HUES48 (cell line): ENCODE measurements around the gene LSG1.

Experiments used
- H3K27ac ChIP-seq: one replicate; pipeline ENCODE4 v1.7.0; 2013; ENCODE audit warnings: low read depth, low read length, inconsistent platforms
- H3K27me3 ChIP-seq: 2 replicates; pipeline ENCODE4 v1.6.1; 2013; ENCODE audit warnings: mild to moderate bottlenecking, low read length; ENCODE audit not compliant: control insufficient read depth, insufficient read depth
- H3K36me3 ChIP-seq: 2 replicates; pipeline ENCODE4 v1.6.1; 2013; ENCODE audit warnings: low read length; ENCODE audit not compliant: control insufficient read depth, insufficient read depth
- H3K4me1 ChIP-seq: 2 replicates; pipeline ENCODE4 v1.6.1; 2013; ENCODE audit warnings: mild to moderate bottlenecking, low read length; ENCODE audit not compliant: control insufficient read depth, insufficient read depth
- H3K4me3 ChIP-seq: 2 replicates; pipeline ENCODE4 v1.5.1; 2013; ENCODE audit warnings: mild to moderate bottlenecking, low read depth, low read length
- H3K9ac ChIP-seq: 2 replicates; pipeline ENCODE4 v1.6.1; 2013; ENCODE audit warnings: mild to moderate bottlenecking, low read depth, low read length, moderate library complexity
- H3K9me3 ChIP-seq: 2 replicates; pipeline ENCODE4 v1.6.1; 2013; ENCODE audit warnings: low read length; ENCODE audit not compliant: control insufficient read depth, insufficient read depth

The LSG1 gene

DNA sequence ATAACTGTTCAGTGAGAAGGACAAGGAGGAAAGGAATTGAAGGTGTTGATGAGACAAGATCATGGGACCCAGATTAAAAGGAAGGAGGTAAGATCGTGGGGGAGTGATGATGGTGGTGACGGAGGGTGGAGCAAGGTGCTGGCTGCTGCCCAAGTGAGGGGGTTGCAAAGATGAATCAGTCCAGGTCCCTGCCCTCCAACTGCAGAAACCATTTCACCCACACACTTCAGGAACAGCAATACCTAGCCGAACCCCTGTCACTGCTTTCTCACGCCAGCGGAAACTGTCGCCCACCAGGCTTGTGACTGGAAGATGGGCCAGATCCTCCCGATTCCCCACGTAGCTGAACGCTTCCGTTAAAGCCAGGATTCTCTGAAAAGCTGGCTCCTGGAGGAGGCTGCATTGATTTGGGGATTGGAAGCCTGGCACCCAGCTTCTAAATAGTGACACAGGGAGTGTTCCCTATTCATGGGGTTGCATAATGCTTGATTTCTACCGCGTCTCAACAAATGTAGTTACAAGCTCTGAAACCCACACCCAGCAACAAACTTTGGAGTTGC, 3.2 kb upstream of the LSG1 start:
- Histone ChIP-seq H3K9ac (no peak overlapping the region), H3K9me3 (no peaks in the 10 kb centered on the region), H3K27me3 (no peaks in the 10 kb centered on the region; the same call in 1 of the 2 replicates), H3K27ac (no peak overlapping the region), H3K4me1 (peaks cover 7% of the 10 kb centered on the region), H3K36me3 (peaks cover 2% of the 10 kb centered on the region; the same call in 1 of the 2 replicates), H3K4me3 (no peak overlapping the region)

DNA sequence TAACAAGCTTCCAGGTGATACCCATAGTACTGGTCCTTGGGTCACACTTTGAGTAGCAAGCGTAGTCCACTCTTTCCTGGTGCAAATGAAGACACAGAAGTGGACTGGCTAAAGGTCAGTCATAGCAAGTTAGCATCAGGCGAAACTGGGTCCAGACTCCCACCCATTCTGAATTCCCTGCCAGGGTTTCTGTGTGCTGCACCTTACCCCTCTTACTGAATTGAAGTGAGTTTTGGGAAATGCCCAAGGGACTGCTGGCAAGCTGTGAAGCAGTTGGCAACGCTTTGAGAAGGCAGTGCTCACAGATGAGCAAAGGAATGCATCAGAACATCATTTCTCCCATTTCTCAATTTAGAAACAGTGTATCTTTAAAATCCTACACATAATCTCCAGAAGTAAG, 1.8 kb upstream of the LSG1 start:
- H3K4me3 ChIP-seq = no peak overlapping the region
- peaks cover 7% of the 10 kb centered on the region for H3K4me1 ChIP-seq
- no peak overlapping the region for H3K9ac ChIP-seq
- H3K27me3 ChIP-seq = no peaks in the 10 kb centered on the region; the same call in 1 of the 2 replicates
- H3K27ac ChIP-seq = no peak overlapping the region
- no peaks in the 10 kb centered on the region for H3K9me3 ChIP-seq
- H3K36me3 ChIP-seq = peaks cover 15% of the 10 kb centered on the region

DNA sequence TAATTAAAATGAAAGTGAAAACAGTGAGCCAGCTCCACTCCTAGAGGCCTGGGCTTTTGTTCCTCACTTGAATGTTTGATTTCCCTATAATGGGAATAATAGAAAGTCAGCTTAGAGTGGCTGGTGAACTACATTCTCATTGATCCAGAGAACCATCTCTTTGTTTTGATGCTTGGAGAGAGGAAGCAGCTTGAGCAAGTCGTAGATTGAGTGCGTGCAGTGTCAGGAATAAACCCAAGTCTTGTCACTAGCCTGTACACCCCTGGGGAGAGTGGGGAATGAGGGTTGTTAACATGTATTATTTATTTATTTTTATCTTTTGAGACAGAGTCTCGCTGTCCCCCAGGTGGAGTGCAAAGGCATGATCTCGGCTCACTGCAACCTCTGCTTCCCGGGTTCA, 885 bp upstream of the LSG1 start:
- Histone ChIP-seq H3K27me3 (no peaks in the 10 kb centered on the region; the same call in 1 of the 2 replicates), H3K9ac (peak overlapping the region; percentile 93; the same call in 1 of the 2 replicates), H3K27ac (peak overlapping the region; percentile 86), H3K4me1 (peaks cover 7% of the 10 kb centered on the region), H3K4me3 (peak overlapping the region; percentile 99), H3K9me3 (no peaks in the 10 kb centered on the region), H3K36me3 (peaks cover 23% of the 10 kb centered on the region)

DNA sequence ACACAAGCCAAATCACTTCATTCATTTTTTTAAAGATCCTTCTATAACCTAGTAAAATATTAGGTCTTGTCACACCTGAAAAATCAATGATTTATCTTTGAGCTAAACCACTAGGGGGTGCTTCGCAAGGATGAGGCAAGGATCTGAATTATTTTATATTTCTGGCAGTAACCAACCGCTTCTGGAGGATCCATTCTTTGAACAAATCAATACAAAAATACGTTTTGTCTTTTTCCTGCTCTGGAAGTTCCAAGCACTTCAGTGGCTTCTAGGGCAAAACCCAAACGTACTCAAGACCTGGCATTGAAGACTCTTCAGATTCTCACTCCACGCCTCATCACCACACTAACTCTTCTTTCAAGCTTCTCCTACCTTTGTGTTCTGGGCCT, 486 bp downstream of the LSG1 start:
- peak overlapping the region; percentile 99 for H3K4me3 ChIP-seq

DNA sequence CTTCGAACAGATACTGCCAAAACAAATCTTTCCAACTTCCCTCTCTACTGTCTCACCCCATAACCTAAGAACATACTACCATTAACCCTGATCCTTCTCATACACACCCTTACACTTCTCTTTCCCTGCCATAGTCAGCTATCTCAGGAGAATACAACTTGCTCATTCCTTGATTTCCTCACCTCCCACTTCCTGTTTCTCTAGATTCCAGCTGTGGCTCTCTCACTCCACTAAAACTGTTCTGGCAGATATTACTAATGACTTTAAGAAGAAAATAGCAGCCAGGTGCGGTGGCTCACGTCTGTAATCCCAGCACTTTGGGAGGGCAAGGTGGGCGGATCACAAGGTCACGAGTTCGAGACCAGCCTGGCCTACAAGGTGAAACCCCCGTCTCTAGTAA, 4.6 kb downstream of the LSG1 start:
- no peak overlapping the region for H3K27ac ChIP-seq
- no peaks in the 10 kb centered on the region for H3K27me3 ChIP-seq
- peaks cover 61% of the 10 kb centered on the region for H3K36me3 ChIP-seq
- H3K9me3 ChIP-seq = no peaks in the 10 kb centered on the region
- no peak overlapping the region for H3K4me3 ChIP-seq
- no peak overlapping the region for H3K9ac ChIP-seq
- peaks cover 7% of the 10 kb centered on the region for H3K4me1 ChIP-seq

More for the DNA sequence above, 486 bp downstream of the LSG1 start:
- Histone ChIP-seq H3K36me3 (peaks cover 27% of the 10 kb centered on the region), H3K9ac (peak overlapping the region; percentile 93), H3K27ac (peak overlapping the region; percentile 86), H3K9me3 (no peaks in the 10 kb centered on the region), H3K4me1 (peaks cover 7% of the 10 kb centered on the region), H3K27me3 (no peaks in the 10 kb centered on the region)

DNA sequence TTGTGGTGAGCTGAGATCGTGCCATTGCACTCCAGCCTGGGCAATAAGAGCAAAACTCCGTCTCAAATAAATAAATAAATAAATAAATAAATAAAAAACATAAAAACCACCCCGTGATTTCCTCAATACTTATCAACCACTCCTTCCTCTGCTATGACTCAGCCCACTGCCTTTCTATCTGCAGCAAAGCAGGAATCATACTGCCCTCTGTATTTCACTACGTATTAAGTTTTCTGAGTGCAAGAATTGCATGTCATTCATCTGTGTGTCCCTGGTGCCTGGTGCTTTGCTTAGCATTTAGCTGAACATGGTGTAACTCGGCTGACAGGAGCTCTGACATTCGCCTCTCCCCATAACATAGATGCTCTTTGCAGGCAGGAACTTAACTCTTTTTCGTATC, 7.1 kb downstream of the LSG1 start:
- Histone ChIP-seq H3K4me3 (no peak overlapping the region), H3K9me3 (no peaks in the 10 kb centered on the region), H3K27ac (no peak overlapping the region), H3K36me3 (peaks cover 81% of the 10 kb centered on the region), H3K27me3 (no peaks in the 10 kb centered on the region), H3K9ac (no peak overlapping the region), H3K4me1 (no peaks in the 10 kb centered on the region)

DNA sequence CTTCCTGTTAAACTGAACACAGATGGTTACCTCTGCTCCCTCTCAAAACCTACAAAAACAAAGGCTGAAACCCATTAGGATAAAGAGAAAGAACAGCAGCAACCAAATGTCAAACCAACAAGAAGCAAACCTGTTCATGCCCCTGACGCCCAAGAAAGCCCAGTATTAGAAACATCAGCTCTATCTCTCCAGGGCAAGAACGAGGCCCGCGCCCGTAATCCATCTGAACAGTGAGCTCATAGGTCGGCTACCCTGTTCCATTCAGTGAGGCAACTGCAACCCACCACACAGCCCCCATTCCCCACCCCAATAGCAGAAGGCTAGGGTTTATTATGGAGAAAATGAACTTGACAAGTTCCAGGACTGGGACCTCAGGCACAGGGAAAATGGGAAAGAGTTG, 10.0 kb downstream of the LSG1 start:
- Histone ChIP-seq H3K36me3 (peaks cover 90% of the 10 kb centered on the region), H3K9ac (no peak overlapping the region)

DNA sequence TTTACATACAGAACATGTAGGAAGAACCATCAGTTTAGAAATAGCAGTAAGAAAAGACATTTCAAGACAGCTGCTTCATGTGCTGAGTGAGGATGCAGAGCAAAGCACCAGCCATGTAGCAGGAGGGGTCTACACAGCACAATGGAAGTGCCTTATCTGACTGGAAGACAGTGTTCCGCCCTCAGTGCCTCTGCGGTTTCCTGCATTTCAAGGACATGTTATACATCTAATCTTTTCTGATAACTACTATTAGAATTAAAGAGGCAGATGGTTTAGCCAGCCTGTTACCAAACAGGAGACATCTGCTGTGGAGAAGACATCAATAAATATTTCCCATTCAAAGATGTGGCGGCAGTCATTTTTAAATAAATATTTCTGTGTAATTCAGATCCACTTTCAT, 10.6 kb downstream of the LSG1 start:
- Histone ChIP-seq H3K9me3 (no peaks in the 10 kb centered on the region), H3K4me1 (no peaks in the 10 kb centered on the region), H3K36me3 (peaks cover 85% of the 10 kb centered on the region), H3K27me3 (no peaks in the 10 kb centered on the region), H3K27ac (no peak overlapping the region), H3K4me3 (no peak overlapping the region), H3K9ac (no peak overlapping the region)

More for the DNA sequence above, 10.0 kb downstream of the LSG1 start:
- Histone ChIP-seq H3K4me3 (no peak overlapping the region), H3K27ac (no peak overlapping the region), H3K9me3 (no peaks in the 10 kb centered on the region), H3K4me1 (no peaks in the 10 kb centered on the region), H3K27me3 (no peaks in the 10 kb centered on the region)

DNA sequence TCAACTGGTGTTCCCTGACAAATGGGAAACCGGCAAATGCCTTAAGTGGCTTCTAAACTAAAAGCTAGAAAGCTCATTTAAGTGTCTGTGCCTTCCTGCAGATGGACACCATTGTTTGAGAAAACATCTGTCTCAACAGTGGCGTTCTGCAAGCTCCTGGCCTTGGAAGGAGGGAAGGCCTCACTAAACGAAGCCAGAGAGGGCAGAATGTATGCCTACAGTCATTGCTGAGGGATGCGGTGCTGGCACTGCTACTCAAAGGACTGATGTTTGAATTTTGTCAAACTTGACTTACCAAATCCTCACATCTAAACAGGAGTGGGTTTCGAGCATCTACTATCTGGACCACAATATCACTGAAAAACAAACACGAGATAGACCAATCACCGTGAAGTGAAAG, 12.2 kb downstream of the LSG1 start:
- Histone ChIP-seq H3K9ac (no peak overlapping the region), H3K27ac (no peak overlapping the region), H3K36me3 (peaks cover 74% of the 10 kb centered on the region), H3K9me3 (no peaks in the 10 kb centered on the region), H3K4me3 (no peak overlapping the region), H3K4me1 (peaks cover 5% of the 10 kb centered on the region), H3K27me3 (no peaks in the 10 kb centered on the region)

DNA sequence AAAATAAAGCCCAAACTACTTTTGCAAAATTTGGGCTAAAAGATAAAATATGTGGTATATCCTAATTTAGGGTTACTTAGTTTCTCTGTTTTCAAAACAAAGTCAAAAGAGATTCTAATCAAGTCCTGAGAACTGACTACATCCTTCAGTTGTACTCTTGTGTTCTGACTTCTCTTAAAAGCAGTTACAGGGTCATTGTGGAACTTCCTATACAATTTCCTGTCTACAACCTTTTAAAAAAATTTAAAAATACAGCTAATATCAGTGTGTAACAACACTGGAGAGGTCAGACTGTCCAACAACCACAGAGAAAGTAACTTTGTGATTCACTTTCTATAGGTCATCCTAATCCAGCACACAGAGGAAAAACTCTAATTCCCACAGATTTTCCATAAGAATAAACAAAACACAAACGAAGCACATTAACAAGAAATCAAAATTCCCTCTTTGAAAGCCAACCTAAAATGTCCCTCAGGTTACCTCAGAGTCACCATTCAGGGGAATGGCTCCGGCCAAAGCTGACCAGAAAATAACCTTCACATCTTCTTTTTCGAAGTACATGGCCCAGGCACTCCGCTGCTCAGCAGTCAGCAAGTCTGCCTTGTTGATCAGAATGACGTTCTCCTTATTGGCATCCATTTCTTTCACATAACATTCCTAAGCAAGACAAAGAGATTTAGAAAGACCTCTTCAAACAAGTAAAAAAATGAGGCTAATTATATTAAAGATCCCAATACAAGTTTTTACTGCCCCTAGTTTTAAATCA, 13.3 kb downstream of the LSG1 start:
- H3K4me1 ChIP-seq = peaks cover 16% of the 10 kb centered on the region
- no peak overlapping the region for H3K27ac ChIP-seq
- no peaks in the 10 kb centered on the region for H3K9me3 ChIP-seq
- peaks cover 68% of the 10 kb centered on the region for H3K36me3 ChIP-seq
- no peak overlapping the region for H3K9ac ChIP-seq
- no peaks in the 10 kb centered on the region for H3K27me3 ChIP-seq
- no peak overlapping the region for H3K4me3 ChIP-seq

DNA sequence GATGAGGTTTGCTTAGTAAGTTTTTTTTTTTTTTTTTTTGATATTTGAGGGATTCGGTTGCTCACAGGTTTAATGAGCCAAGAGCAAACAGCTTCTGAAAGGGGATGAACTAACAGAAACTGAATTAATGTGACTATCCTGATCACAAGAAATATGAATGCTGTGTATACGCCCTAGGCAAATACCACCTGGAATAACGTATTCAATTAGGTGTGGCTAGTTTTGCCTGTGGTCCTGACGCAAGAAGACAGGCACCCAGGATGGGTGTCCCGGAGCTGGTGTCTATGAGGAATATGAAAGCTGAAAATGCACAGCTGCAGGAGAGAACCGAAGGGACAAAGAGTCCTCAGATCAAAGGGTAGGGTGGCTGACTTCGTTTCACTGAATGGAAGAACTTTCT, 14.6 kb downstream of the LSG1 start:
- Histone ChIP-seq H3K9me3 (no peaks in the 10 kb centered on the region), H3K4me1 (peaks cover 16% of the 10 kb centered on the region), H3K27ac (no peak overlapping the region), H3K27me3 (no peaks in the 10 kb centered on the region), H3K4me3 (no peak overlapping the region), H3K9ac (no peak overlapping the region), H3K36me3 (peaks cover 67% of the 10 kb centered on the region)
